GM12801 (cell line): Measurements from ENCODE around the gene RAP2B.

Experiments used
- TF ChIP-seq, protein P1 (sequence below): IDR thresholded peaks from one replicate; pipeline ENCODE4 v1.5.1; 2011; ENCODE audit warnings: control low read depth; ENCODE audit not compliant: insufficient read length; ENCODE audit errors: extremely low read depth

RAP2B gene

DNA sequence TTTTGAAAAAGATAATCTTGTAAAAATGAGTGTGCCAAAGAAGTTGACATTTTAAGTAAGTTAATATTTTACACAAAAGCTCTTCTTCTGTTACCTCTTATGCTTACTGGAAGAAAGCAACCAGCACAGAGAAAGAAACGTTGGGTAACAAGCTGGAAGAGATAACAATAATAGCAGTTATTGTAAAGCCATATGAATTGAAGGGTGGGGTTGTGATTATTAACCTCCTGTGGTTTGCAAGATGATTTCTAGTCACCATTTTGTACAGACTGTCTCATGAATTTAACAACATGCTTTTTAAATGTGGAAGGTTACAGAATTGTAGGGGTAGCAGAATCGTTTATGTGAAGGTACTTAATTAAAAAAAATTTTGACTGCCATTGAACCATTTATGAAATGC lies 9.2 kb downstream of the RAP2B start:
- TF ChIP-seq, protein P1, sequence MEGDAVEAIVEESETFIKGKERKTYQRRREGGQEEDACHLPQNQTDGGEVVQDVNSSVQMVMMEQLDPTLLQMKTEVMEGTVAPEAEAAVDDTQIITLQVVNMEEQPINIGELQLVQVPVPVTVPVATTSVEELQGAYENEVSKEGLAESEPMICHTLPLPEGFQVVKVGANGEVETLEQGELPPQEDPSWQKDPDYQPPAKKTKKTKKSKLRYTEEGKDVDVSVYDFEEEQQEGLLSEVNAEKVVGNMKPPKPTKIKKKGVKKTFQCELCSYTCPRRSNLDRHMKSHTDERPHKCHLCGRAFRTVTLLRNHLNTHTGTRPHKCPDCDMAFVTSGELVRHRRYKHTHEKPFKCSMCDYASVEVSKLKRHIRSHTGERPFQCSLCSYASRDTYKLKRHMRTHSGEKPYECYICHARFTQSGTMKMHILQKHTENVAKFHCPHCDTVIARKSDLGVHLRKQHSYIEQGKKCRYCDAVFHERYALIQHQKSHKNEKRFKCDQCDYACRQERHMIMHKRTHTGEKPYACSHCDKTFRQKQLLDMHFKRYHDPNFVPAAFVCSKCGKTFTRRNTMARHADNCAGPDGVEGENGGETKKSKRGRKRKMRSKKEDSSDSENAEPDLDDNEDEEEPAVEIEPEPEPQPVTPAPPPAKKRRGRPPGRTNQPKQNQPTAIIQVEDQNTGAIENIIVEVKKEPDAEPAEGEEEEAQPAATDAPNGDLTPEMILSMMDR = no peak

DNA sequence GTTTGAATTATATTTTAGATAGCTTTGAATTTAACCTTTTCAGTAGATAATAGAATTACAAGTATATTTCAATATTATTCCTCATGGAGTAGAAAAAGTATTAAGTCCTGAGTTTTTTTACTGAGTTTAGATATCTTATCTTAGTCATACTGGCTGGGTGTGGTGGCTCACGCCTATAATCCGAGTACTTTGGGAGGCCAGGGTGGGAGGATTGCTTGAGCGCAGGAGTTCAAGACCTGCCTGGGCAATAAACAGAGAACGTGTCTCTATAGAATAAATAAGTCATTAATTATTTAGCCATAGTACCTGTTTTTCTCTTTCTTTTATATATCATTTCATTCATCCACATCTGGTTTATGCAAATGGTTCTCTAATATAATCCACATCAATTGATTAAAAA lies 9.9 kb downstream of the RAP2B start:
- TF ChIP-seq, protein P1 = no peak

GRCh38 chr3:153172796-153173757 lies 11.1 kb downstream of the RAP2B start:
- TF ChIP-seq, protein P1 = no peak

DNA sequence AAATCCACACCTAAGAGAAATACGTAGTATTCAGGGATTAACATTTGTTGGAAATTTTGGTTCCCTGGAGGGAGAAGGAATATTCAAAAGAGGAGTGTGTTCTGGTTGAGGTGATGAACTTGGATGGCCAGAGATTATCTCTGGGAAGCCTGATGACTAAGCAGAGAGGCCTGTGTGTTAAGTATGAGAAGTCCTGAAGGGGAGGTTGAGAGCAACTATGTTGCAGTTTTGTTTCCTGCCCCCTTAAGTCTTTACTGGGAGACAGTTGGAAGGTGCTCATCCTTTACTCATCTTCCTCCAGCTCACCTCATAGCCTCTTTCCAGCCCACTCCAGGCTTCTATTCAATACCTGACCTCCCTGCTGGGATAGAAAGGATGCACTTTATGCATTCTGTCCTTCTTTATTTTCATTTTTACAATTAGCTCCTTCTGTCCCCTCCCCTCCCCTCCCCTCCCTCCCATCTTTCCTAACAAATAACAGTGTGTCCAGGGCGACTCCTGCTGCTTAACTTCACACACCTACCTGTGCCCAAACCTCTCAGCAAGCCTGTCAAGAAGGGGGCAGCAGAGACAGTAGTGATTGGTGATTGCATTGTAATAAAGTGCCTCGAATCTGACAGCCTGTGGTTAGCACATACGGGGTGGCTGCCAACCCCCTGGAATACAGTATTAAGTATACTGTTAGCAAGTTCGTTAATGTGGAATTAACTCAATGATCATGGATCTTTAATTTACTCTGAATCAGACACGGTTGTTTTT lies 11.9 kb downstream of the RAP2B start:
- TF ChIP-seq, protein P1 = no peak

DNA sequence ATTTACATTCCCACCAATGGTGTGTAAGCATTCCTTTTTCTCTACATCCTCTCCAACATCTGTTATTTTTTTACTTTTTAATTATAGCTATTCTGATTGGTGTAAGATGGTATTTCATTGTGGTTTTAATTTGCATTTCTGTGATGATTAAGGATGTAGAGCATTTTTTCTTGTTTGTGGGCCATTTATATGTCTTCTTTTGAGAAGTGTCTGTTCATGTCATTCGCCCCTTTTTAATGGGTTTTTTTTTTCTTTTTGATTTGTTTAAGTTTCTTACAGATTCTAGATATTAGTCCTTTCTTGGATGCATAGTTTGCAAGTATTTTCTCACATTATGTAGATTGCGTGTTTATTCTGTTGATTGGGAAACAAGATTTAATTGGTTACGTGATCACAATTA lies 14.2 kb downstream of the RAP2B start:
- TF ChIP-seq, protein P1 = no peak

GRCh38 chr3:153180860-153181372 lies 18.9 kb downstream of the RAP2B start:
- TF ChIP-seq, protein P1 = no peak
